Measurements from ENCODE around the gene KLF2.
"Not testable (repeated sequence)": the region's sequence is repeated elsewhere in the genome, so short reads cannot be mapped to it uniquely, and the experiment has no call there.

Gene KLF2

GRCh38 chr19:16324384-16325160 is at the start of gene KLF2:
KLF2 (plus strand) TSS chr19:16324826; CDS start chr19:16324924, 98 bp downstream.
- DNase-seq = peak; percentile 98

GRCh38 chr19:16280306-16280705 is 44.3 kb upstream of the KLF2 start:
- no peak for DNase-seq

- no peak for DNase-seq
Observed at GRCh38 chr19:16281743-16282142, 42.9 kb upstream of the KLF2 start.

GRCh38 chr19:16283210-16284061 is 41.2 kb upstream of the KLF2 start:
- peak; percentile 94 for DNase-seq

- no peak for DNase-seq
Observed at GRCh38 chr19:16284505-16284904, 40.1 kb upstream of the KLF2 start.

- DNase-seq = not testable (repeated sequence)
Observed at GRCh38 chr19:16285079-16285478, 39.5 kb upstream of the KLF2 start.

GRCh38 chr19:16285769-16286498 is 38.7 kb upstream of the KLF2 start:
- DNase-seq = peak; percentile 76

- no peak for DNase-seq
Observed at GRCh38 chr19:16288544-16288943, 36.1 kb upstream of the KLF2 start.

- DNase-seq = no peak
Observed at GRCh38 chr19:16289594-16289993, 35.0 kb upstream of the KLF2 start.

GRCh38 chr19:16290692-16291091 is 33.9 kb upstream of the KLF2 start:
- no peak for DNase-seq

GRCh38 chr19:16293118-16294091 is 31.2 kb upstream of the KLF2 start:
- peak; percentile 89 for DNase-seq

GRCh38 chr19:16295057-16295456 is 29.6 kb upstream of the KLF2 start:
- DNase-seq = peak; percentile 64

GRCh38 chr19:16296713-16297112 is 27.9 kb upstream of the KLF2 start:
- DNase-seq = no peak

GRCh38 chr19:16297575-16298178 is 26.9 kb upstream of the KLF2 start:
- no peak for DNase-seq

GRCh38 chr19:16298334-16298733 is 26.3 kb upstream of the KLF2 start:
- no peak for DNase-seq

GRCh38 chr19:16301999-16302694 is 22.5 kb upstream of the KLF2 start:
- no peak for DNase-seq

GRCh38 chr19:16303755-16304154 is 20.9 kb upstream of the KLF2 start:
- no peak for DNase-seq

- not testable (repeated sequence) for DNase-seq
Observed at GRCh38 chr19:16304511-16304910, 20.1 kb upstream of the KLF2 start.

- not testable (repeated sequence) for DNase-seq
Observed at GRCh38 chr19:16305060-16305459, 19.6 kb upstream of the KLF2 start.

GRCh38 chr19:16306728-16307402 is 17.8 kb upstream of the KLF2 start:
- DNase-seq = no peak

All from left hindlimb (tissue), 1 donor.